Ectodermal cell (in vitro differentiated cells): Measurements from ENCODE around the gene MAP7D1.
"Not testable (repeated sequence)": the region's sequence is repeated elsewhere in the genome, so short reads cannot be mapped to it uniquely, and the experiment has no call there.

Experiments
- H3K27ac ChIP-seq: 2 replicates; pipeline ENCODE4 v1.7.0; 2013; ENCODE audit warnings: mild to moderate bottlenecking, low read depth, low read length; ENCODE audit not compliant: insufficient read depth, poor library complexity, severe bottlenecking
- H3K27me3 ChIP-seq: 2 replicates; pipeline ENCODE4 v1.7.0; 2013; ENCODE audit warnings: mild to moderate bottlenecking, low read length; ENCODE audit not compliant: insufficient read depth, control insufficient read depth, poor library complexity, severe bottlenecking
- H3K36me3 ChIP-seq: one replicate; pipeline ENCODE4 v1.7.0; 2013; ENCODE audit warnings: low read length; ENCODE audit not compliant: control insufficient read depth, insufficient read depth
- H3K4me1 ChIP-seq: one replicate; pipeline ENCODE4 v1.7.0; 2013; ENCODE audit warnings: low read length; ENCODE audit not compliant: control insufficient read depth, insufficient read depth
- H3K4me3 ChIP-seq: 2 replicates; pipeline ENCODE4 v1.7.0; 2013; ENCODE audit warnings: low read depth, low read length, control low read depth; ENCODE audit not compliant: insufficient read depth
- H3K9me3 ChIP-seq: 2 replicates; pipeline ENCODE4 v1.7.0; 2013; ENCODE audit warnings: mild to moderate bottlenecking, low read length, moderate library complexity; ENCODE audit not compliant: control insufficient read depth
- WGBS, 2 experiments: methylation state at CpG; one replicate each; pipeline ENCODE4 v1.1.7; 2013; ENCODE audit warnings: missing lambda C conversion rate in 2 of 2; 5-methylcytosine and 5-hydroxymethylcytosine counted together

MAP7D1 gene

DNA sequence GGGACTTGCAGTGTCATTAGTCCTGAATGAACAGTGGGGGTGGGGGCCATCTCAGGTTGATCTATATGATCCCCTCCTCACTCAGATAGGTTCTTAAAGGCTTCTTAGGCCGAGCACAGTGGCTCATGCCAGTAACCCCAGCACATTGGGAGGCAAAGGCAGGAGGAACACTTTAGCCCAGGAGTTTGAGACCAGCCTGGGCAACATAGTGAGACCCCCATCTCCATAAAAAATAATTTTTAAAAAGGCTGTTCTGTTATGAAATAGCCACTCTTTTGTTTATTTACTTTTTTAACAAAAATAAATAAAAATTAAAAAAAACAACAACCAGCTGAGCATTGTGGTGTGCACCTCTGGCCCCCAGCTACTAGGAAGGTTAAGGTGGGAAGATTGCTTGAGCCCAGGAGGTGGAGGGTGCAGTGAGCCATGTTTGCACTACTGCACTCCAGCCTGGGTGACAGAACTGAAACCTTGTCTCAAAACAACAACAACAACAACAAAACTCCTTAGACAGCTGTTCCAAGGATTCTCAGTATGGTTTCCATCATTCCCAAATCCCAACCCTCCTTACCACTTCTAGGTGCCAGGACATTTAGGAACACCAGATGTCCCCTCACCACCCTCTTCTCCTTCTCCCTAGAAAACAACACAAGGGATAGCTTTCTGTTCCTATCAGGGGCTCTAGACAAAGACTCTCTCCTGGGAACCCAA is 4.7 kb upstream of the MAP7D1 start:
- Histone ChIP-seq H3K36me3 (no peaks in the 10 kb centered on the region), H3K4me1 (peaks cover 47% of the 10 kb centered on the region), H3K27me3 (peaks cover 16% of the 10 kb centered on the region), H3K27ac (peak overlapping the region; percentile 45), H3K4me3 (no peak overlapping the region), H3K9me3 (no peaks in the 10 kb centered on the region)
- 15 to 24% methylated on average over 1 of the region's 1 CpG for WGBS, 2 experiments

GRCh38 chr1:36151845-36152203 is 4.1 kb upstream of the MAP7D1 start:
- Histone ChIP-seq H3K9me3 (no peaks in the 10 kb centered on the region), H3K27me3 (peaks cover 16% of the 10 kb centered on the region), H3K27ac (no peak overlapping the region), H3K4me1 (peaks cover 47% of the 10 kb centered on the region), H3K4me3 (no peak overlapping the region), H3K36me3 (no peaks in the 10 kb centered on the region)
- 38 to 47% methylated on average over 3 of the region's 3 CpGs for WGBS, 2 experiments

DNA sequence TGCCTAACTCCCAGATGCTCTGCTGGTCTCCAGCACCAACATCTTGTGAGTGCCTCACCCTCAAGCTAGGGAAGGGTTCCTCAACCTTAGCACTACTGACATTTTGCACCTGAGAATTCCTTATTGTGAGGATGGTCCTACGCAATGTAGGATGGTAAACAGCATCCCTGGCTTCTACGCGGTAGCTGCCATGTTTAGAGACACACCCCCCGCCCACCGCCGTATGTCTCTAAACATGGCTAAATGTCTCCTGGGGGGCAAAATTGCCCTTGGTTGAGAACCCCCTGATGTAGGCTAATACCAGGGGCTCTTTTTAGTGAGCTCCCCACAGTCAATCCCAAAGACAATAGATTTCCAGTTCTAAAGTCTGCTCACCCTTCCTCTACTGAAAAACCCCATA is 2.5 kb upstream of the MAP7D1 start:
- H3K4me3 ChIP-seq, result no peak overlapping the region
- H3K36me3 ChIP-seq, result peaks cover 3% of the 10 kb centered on the region
- 92 to 94% methylated on average over 6 of the region's 6 CpGs for WGBS, 2 experiments
- peaks cover 16% of the 10 kb centered on the region for H3K27me3 ChIP-seq
- peaks cover 57% of the 10 kb centered on the region for H3K4me1 ChIP-seq
- H3K27ac ChIP-seq, result no peak overlapping the region
- no peaks in the 10 kb centered on the region for H3K9me3 ChIP-seq

GRCh38 chr1:36154335-36154734 is 1.6 kb upstream of the MAP7D1 start:
- Histone ChIP-seq H3K4me1 (peaks cover 58% of the 10 kb centered on the region), H3K4me3 (no peak overlapping the region), H3K27me3 (peaks cover 16% of the 10 kb centered on the region), H3K36me3 (peaks cover 4% of the 10 kb centered on the region), H3K27ac (peak overlapping the region; percentile 97), H3K9me3 (no peaks in the 10 kb centered on the region)
- 87 to 89% methylated on average over 6 of the region's 6 CpGs for WGBS, 2 experiments

DNA sequence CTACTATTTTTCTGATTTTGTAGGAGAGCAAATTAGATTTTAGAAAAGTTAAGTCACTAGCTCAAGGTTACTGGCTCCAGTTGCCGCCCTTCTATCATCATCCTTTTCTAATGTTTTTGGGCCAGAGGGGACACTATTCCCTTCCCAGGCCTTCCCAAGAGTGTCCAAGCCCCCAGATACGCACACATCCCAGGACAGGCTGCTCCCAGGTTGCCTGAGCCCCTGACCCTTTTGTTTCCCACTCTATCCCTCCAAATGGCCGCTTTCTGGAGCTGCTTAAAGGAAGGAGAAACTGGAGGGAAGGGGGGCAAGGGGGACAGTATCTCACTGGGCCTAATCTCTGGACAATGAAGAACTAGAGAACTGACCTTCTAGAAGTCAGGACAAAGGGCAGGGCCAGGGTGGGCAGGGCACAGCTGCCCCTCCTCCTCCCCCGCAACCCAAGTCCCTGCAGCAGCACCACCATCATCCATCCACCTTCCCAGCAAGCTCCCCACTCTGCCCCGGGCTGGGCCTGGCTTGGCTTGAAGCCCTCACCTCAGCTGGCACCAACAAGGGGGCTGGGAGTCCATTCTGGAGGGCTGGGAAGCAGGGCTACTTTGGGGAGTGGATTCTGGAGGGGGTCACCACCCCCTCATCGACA is 1.1 kb upstream of the MAP7D1 start:
- Histone ChIP-seq H3K4me1 (peaks cover 58% of the 10 kb centered on the region), H3K27ac (peak overlapping the region; percentile 97), H3K9me3 (no peaks in the 10 kb centered on the region), H3K36me3 (peaks cover 4% of the 10 kb centered on the region), H3K27me3 (peaks cover 16% of the 10 kb centered on the region), H3K4me3 (peak overlapping the region; percentile 95)
- 32% methylated on average over 5 of the region's 6 CpGs for WGBS, 2 experiments

DNA sequence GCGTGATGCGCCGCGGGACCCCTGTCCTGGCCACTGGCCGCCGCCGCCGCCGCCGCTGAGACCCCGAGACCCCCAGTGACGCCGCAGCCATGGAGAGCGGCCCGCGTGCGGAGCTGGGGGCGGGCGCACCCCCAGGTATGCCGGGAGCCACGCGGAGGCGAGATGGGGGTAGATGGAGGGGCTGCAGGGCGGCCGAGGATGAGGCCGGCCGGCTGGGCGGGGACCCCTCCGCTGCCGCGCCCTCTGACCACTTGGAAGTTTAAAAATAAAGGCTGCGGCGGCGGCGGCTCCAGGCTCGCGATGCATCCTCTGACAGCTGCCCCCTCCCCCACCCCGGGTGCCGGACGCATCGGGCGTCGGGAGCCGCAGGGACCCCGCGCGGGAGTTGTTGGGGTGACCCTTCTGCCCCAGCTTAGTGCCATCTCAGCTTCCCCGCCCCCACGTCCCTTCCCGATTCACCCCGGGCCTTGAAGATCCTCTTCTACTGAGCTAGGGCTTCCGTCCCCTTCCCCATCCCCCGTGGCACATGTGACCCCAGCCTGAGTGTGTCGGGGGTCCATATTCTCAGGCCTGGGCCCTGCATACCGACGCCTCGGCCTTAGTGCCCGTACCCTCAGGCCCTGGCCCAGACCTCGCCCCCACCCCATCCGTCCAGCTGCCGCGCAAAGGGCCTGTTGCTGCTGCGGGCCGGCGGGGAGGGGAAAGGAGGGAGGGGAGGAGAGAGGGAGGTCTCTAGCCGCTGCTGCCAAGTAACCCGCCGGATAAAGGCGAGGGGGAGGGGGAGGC is 562 bp downstream of the MAP7D1 start:
- peaks cover 58% of the 10 kb centered on the region for H3K4me1 ChIP-seq
- no peaks in the 10 kb centered on the region for H3K9me3 ChIP-seq
- peaks cover 4% of the 10 kb centered on the region for H3K36me3 ChIP-seq
- H3K4me3 ChIP-seq, result peak overlapping the region; percentile 95
- H3K27me3 ChIP-seq, result peaks cover 16% of the 10 kb centered on the region
- 0% methylated on average over 69 of the region's 69 CpGs for WGBS, 2 experiments
- peak overlapping the region; percentile 97 for H3K27ac ChIP-seq

DNA sequence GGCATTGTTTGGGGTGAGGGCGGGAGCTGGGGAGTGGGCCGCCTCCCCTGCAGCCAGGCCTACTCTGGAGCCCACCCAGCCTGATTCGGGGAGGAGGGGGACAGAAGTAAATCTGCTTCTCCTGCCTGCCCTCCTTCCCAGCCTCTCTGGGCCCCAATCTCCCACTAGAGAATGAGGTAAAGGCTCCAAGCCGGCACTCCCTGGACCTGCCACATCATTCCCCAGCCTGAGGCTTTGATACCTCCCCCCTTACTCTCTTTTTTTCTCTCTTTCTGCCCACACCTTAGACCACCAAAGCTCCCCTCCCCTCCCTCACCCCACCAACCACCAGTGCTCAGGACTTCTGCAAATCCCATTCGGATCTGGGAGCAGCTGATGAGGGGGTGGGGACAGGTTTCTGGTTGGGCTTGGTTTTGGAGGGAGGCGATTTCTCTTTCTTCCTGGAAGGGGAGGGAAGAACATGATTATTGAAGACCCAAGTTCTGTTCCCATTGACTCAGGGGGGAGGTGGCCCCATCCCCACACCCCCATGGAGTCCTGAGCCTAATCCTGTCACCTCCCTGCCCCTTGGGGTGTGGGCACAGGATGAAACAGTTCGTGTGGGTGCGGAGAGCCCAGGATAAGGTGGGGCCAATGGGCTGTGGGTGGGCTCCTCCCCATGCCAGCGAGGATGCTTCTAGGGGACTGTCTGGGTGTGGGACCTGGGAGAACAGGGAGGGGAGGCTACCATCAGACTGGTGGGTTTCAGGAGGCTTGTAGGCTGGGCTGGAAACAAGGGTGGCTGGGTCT is 1.3 kb downstream of the MAP7D1 start:
- Histone ChIP-seq H3K4me1 (peaks cover 55% of the 10 kb centered on the region), H3K9me3 (no peaks in the 10 kb centered on the region), H3K36me3 (peaks cover 4% of the 10 kb centered on the region), H3K4me3 (peak overlapping the region; percentile 95), H3K27me3 (peaks cover 16% of the 10 kb centered on the region), H3K27ac (peak overlapping the region; percentile 28)
- 10% methylated on average over 9 of the region's 9 CpGs for WGBS, 2 experiments

DNA sequence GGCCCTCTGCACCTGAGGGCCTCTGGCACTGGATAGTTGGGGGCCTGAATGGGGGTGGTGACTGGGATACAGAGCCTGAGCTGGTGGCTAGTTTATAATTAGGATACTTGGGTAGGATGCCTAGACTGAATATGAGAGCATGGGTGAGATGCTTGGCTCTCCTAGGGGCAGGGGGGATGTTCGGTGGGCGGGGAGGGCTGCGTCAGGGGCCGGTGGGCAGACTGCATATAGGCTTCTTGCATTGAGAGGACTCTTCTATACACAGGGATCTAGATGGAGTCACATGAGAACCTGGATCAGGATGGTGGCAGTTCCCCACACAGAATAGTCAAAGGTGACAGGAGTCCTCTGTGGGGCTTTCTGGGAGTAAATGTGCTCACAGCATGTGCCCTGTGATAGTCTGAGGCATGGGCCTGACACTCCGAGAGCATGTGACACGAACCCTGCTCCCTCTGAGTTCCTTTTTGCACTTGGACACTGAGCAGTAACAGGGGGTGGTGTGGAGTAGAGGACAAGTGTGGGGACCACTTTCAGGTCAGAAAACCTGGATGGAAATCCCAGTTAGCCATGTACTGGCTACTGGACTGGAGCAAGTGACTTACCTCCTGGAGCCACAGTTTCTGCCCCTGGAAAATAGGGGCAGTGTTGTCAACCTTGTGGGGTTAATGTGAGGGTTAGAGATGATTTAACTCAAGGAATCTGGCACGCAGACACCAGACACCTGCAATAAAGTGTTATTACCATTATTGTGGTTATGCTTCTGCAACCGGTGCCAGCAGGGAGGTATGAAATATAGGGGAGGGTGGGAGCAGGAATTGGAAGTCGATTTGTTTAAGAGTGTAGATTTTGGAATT is 2.2 kb downstream of the MAP7D1 start:
- peaks cover 53% of the 10 kb centered on the region for H3K4me1 ChIP-seq
- H3K4me3 ChIP-seq, result peak overlapping the region; percentile 95
- 90 to 91% methylated on average over 9 of the region's 9 CpGs for WGBS, 2 experiments
- H3K27me3 ChIP-seq, result peaks cover 12% of the 10 kb centered on the region
- no peaks in the 10 kb centered on the region for H3K9me3 ChIP-seq
- peaks cover 4% of the 10 kb centered on the region for H3K36me3 ChIP-seq
- no peak overlapping the region for H3K27ac ChIP-seq

- H3K4me1 ChIP-seq, result peaks cover 47% of the 10 kb centered on the region
- H3K27ac ChIP-seq, H3K9me3 ChIP-seq, H3K4me3 ChIP-seq, H3K36me3 ChIP-seq, H3K27me3 ChIP-seq: not testable (repeated sequence)
- 88 to 96% methylated on average over 10 of the region's 10 CpGs for WGBS, 2 experiments
These were observed 2.9 kb downstream of the MAP7D1 start for GRCh38 chr1:36158827-36159252.
